ENCODE measurements around the gene DYRK1B. TPM values are rescaled to one million over a fixed set of nuclear protein-coding genes. Genes with fewer than 3 reads are reported as not detected.
"Not testable (repeated sequence)": the region's sequence is repeated elsewhere in the genome, so short reads cannot be mapped to it uniquely, and the experiment has no call there.

The DYRK1B gene
- total and polyA plus RNA-seq, 2 donors (not counting 1 experiment from before 2014, with no cell fraction given): 7.7 to 12.2 TPM

GRCh38 chr19:39809368-39809767 lies 24.6 kb downstream of the DYRK1B start:
- Histone ChIP-seq H3K4me3 (replicated peaks in 1 of 4; ENCODE audit: control extremely low read depth in 1 of 4, insufficient read depth in 1 of 4, low read depth in 3 of 4, low read length in 4 of 4) (no peak overlapping the region), H3K27ac (ENCODE audit: insufficient read depth, low read length) (no peak overlapping the region), H3K9me3 (ENCODE audit: control insufficient read depth, insufficient read depth, low read depth, low read length) (no peaks in the 10 kb centered on the region), H3K9ac (ENCODE audit: insufficient read depth, low read length) (no peak overlapping the region), H3K4me1 (ENCODE audit: control insufficient read depth, extremely low read depth, insufficient read depth, low read length) (no peaks in the 10 kb centered on the region), H3K36me3 (ENCODE audit: control insufficient read depth, insufficient read depth, low read length) (no peaks in the 10 kb centered on the region), H3K79me2 (ENCODE audit: control insufficient read depth, insufficient read depth, low read length) (no peaks in the 10 kb centered on the region), H4K20me1 (ENCODE audit: control insufficient read depth, extremely low read depth, insufficient read depth, low read length) (no peaks in the 10 kb centered on the region), H3K4me2 (ENCODE audit: extremely low read depth, insufficient read depth, low read length) (no peak overlapping the region), H3K27me3 (ENCODE audit: control insufficient read depth, insufficient read depth, low read length) (no peaks in the 10 kb centered on the region), H2AFZ (ENCODE audit: low read length) (no peak overlapping the region)
- TF ChIP-seq EZH2 (IDR thresholded peaks at IDR 0.05; ENCODE audit: low read length, missing control alignments) (no peak), CTCF (conservative IDR thresholded peaks at IDR 0.05 in 1 of 2, IDR thresholded peaks at IDR 0.05 in 1 of 2; ENCODE audit: low read depth in 1 of 2, low read length in 2 of 2) (no peak)
- DNase-seq (ENCODE audit: low read depth in 2 of 2): no peak

DNA sequence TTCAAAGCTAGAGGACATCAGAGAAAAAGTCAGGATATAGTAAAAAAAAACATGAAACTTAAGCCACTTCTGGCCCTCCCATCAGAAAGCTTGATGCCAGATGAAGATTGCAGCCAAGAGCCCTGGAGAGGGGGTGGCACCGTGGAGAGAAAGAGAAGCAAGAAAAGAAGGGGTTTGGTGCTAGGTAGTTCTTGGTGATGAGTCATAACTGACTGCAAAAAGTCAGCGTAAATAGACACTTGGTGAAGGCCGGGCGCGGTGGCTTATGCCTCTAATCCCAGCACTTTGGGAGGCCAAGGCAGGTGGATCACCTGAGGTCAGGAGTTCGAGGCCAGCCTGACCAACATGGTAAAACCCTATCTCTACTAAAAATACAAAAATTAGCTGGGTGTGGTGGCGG lies 25.3 kb downstream of the DYRK1B start:
- H3K27me3 ChIP-seq (ENCODE audit: control insufficient read depth, insufficient read depth, low read length); H4K20me1 ChIP-seq (ENCODE audit: control insufficient read depth, extremely low read depth, insufficient read depth, low read length); H2AFZ ChIP-seq (ENCODE audit: low read length); H3K4me1 ChIP-seq (ENCODE audit: control insufficient read depth, extremely low read depth, insufficient read depth, low read length); H3K36me3 ChIP-seq (ENCODE audit: control insufficient read depth, insufficient read depth, low read length); H3K4me2 ChIP-seq (ENCODE audit: extremely low read depth, insufficient read depth, low read length); H3K79me2 ChIP-seq (ENCODE audit: control insufficient read depth, insufficient read depth, low read length); H3K4me3 ChIP-seq (replicated peaks in 1 of 4; ENCODE audit: control extremely low read depth in 1 of 4, insufficient read depth in 1 of 4, low read depth in 3 of 4, low read length in 4 of 4); DNase-seq (ENCODE audit: low read depth in 2 of 2); H3K27ac ChIP-seq (ENCODE audit: insufficient read depth, low read length); H3K9ac ChIP-seq (ENCODE audit: insufficient read depth, low read length); H3K9me3 ChIP-seq (ENCODE audit: control insufficient read depth, insufficient read depth, low read depth, low read length): not testable (repeated sequence)

DNA sequence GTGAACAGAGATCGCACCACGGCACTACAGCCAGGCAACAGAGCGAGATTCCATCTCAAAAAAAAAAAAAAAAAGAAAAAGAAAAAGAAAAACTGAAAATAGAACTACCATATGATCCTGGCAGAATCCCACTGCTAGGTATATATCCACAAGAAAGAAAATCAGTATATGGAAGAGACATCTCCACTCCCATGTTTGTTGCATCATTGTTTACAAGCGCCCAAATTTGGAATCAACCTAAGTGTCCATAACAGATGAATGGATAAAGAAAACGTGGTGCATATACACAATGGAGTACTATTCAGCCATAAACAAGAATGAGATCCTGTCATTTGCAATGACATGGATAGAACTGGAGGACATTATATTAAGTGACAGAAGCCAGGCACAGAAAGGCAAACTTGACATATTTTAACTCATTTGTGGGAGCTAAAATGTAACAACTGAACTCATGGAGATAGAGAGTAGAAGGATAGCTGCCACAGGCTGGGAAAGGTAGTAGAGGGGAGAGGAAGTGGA lies 26.1 kb downstream of the DYRK1B start:
- Histone ChIP-seq H3K9ac (ENCODE audit: insufficient read depth, low read length) (no peak overlapping the region), H3K4me1 (ENCODE audit: control insufficient read depth, extremely low read depth, insufficient read depth, low read length) (no peaks in the 10 kb centered on the region), H3K4me3 (replicated peaks in 1 of 4; ENCODE audit: control extremely low read depth in 1 of 4, insufficient read depth in 1 of 4, low read depth in 3 of 4, low read length in 4 of 4) (no peak overlapping the region), H3K36me3 (ENCODE audit: control insufficient read depth, insufficient read depth, low read length) (no peaks in the 10 kb centered on the region), H3K27me3 (ENCODE audit: control insufficient read depth, insufficient read depth, low read length) (no peaks in the 10 kb centered on the region), H3K4me2 (ENCODE audit: extremely low read depth, insufficient read depth, low read length) (no peak overlapping the region), H4K20me1 (ENCODE audit: control insufficient read depth, extremely low read depth, insufficient read depth, low read length) (no peaks in the 10 kb centered on the region), H3K27ac (ENCODE audit: insufficient read depth, low read length) (no peak overlapping the region), H3K79me2 (ENCODE audit: control insufficient read depth, insufficient read depth, low read length) (no peaks in the 10 kb centered on the region), H2AFZ (ENCODE audit: low read length) (no peak overlapping the region), H3K9me3 (ENCODE audit: control insufficient read depth, insufficient read depth, low read depth, low read length) (no peaks in the 10 kb centered on the region)
- DNase-seq (ENCODE audit: low read depth in 2 of 2): no peak
- TF ChIP-seq CTCF (conservative IDR thresholded peaks at IDR 0.05 in 1 of 2, IDR thresholded peaks at IDR 0.05 in 1 of 2; ENCODE audit: low read depth in 1 of 2, low read length in 2 of 2) (no peak), EZH2 (IDR thresholded peaks at IDR 0.05; ENCODE audit: low read length, missing control alignments) (no peak)
